NCI-H524 (cell line): Measurements from ENCODE around the gene FOXP4.

Experiments
- DNase-seq, 2 experiments: peaks; one replicate each; lab custom pipeline; 2025; lab: John Stamatoyannopoulos, UW

The FOXP4 gene, protein sequence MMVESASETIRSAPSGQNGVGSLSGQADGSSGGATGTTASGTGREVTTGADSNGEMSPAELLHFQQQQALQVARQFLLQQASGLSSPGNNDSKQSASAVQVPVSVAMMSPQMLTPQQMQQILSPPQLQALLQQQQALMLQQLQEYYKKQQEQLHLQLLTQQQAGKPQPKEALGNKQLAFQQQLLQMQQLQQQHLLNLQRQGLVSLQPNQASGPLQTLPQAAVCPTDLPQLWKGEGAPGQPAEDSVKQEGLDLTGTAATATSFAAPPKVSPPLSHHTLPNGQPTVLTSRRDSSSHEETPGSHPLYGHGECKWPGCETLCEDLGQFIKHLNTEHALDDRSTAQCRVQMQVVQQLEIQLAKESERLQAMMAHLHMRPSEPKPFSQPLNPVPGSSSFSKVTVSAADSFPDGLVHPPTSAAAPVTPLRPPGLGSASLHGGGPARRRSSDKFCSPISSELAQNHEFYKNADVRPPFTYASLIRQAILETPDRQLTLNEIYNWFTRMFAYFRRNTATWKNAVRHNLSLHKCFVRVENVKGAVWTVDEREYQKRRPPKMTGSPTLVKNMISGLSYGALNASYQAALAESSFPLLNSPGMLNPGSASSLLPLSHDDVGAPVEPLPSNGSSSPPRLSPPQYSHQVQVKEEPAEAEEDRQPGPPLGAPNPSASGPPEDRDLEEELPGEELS

DNA sequence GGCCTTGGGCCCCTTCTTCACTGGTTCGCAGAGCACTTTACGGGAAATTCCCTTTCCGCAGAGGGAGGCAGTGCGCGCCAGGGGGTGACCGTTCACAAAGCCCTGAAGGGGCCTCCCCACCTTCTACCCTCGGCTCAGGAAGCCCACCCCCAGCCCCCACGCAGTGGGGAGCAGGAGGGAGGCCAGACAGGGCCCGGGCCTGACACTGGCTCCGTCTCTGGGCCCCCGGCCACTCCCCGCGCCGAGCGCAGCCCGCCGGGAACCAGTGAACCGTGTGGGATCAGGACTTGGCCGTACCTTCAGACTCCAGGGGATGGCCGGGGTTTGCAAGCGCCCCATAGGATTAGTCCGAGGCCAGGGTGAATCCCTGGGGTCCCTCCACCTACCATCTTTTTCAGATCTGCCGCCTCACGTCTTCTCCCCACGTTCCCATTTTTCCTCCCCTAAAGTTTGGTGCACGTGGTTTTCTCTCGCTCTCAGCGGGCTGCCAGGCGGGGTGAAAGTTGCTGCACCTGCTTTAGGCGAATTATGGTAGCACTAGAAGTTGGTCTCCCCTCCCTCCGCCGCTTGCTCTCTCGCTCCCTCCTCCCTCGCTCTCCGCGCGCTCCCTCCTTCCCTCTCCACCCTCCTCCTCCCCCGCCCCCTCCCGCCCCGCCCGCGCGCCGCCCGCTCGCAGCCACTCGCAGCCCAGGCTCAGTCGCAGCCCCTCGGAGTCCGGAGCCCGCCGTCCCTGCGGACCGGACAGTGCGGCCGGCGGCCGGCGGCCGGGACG lies at the start of gene FOXP4:
Gene FOXP4 (plus strand): TSS at position 679 of the 772 bp plus-strand sequence. CDS start 19,380 bp downstream, outside the sequence.
- peak; percentile 90 to 94 for DNase-seq

DNA sequence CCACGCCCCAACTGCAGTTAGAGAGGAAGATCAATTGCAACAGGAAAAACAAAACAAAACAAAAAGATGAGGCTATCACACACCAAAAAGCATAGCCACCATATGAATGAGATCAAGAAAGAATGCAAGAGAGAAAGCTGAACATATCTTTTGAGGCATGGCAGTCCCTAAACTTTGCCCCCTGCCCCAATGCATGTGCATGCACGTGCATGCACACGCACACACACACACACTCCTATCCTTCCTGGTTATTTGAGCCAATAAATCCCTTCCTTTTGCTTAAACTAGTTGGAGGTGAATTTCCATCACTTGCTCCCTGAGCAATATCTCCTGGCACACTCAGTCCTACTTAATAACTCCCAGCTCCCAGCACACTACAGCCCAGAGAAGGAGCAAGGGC lies 48.6 kb upstream of the FOXP4 start:
- DNase-seq = no peak

DNA sequence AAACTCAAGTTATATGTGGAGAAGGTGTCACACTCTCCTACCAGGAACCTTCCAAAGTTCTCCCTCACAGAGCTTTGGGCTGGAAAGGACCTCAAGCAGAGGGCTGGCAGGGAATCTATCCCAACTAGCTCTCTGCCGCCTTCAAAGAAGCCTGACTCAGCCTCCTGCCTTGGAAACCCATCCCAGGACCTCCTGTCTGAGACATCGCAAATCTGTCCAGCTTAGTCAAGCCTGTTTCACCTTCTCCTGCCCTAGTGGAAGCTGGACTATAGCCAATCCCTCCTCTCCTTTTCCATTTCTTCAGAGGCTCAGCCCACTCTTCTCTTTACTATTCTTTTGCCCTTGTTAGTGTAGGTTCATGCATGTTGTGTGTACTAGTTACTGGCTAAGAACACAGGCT lies 48.2 kb upstream of the FOXP4 start:
- no peak for DNase-seq

DNA sequence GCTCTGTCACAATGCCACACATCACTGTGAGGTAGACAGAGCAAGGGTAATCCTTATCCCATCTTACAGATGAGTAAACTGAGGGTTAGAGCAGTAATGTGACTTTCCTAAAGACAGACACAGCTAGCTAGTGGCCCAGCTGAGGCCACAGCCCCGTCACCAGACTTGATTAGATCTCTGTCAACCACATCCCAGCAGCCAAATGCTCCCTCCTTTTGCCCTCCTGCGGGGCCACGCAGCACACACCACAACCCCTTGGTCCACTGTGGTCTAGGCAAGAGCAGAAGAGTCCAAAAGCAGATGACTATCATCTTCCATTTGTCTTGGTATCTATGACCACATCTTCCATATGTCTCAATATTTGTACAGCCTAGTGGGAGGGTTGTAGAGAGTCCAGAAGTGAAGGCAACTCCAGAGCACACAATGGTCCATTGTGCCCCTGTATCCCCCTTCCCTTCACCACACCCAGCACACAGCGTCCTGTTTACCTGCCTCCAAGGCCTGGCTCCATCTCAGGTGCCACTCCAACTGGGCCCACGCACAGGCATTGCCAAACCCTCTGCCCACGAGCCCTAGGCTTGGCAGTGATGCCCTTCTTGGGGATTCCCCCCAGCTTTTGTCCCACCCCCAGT lies 47.1 kb upstream of the FOXP4 start:
- DNase-seq = no peak

DNA sequence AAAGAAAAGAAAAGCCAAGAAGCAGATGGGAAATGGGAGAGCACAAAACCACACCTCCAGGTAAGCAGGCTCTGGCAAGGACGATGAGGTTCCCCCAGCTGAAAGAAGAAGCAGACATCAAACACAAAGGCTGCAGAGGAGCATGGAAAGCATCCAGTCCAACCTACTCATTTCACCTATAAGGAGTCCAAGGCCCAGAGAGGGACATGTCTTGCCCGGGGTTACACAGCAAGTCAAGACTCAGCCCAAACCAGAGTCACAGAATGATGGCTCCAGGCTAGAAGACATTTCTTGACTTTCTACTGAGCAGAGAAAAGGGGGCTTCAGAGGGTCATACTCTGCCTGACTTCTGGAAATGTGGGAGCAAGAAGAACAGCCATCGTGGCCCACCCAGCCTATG lies 45.6 kb upstream of the FOXP4 start:
- no peak for DNase-seq

DNA sequence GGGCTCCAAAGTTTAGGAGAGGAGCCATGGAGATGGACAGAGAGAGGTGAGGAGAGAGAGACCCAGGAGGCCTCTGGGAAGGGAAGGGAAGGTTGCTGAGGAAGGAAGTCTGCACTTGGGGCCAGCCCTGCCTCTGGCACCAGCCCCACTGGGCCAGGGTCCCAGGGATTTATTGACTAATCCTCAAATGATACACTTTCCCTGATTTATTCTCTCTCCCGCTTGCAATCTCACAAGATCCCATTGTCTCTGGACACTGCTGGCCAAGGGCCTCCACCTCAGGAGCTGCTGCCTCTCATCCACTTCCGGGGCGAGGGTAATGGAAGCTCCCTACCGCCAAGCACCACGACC lies 43.6 kb upstream of the FOXP4 start:
- no peak for DNase-seq

DNA sequence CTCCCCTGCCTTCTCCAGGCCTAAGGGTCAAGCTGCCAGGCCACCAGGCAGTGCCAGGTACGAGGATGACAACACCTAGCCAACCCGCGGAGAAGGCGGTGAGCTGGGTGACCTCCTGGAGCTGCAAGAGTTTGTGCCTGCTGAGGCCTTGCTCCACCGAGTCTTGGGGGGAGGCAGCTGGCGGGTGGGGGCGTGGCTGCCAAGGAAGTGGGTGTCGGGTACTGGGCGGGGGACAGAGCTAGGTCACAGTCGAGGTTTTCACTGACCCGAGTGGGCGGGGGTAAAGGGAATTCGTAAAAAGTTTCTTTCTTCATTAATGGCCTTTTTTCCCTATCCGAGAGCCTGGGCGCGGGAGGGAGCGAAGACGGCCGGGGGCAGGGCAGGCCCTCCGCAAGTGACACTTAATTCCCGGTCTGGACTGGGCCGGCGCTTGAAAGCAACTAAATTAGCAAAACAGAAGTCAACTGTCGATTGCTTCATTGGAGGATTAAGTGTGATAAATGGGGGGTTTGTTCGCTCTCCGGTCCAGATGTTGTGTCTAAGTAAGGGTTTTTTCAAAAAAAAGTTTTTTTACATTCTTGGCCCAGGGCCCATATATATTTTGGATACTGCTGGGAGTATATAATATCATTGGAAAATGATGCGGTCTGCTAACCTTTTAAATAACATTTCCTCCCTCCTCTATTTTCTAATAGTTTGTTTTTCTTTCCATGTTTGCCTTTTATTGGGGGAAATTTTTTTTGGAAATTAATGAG lies 43.1 kb upstream of the FOXP4 start:
- no peak for DNase-seq

DNA sequence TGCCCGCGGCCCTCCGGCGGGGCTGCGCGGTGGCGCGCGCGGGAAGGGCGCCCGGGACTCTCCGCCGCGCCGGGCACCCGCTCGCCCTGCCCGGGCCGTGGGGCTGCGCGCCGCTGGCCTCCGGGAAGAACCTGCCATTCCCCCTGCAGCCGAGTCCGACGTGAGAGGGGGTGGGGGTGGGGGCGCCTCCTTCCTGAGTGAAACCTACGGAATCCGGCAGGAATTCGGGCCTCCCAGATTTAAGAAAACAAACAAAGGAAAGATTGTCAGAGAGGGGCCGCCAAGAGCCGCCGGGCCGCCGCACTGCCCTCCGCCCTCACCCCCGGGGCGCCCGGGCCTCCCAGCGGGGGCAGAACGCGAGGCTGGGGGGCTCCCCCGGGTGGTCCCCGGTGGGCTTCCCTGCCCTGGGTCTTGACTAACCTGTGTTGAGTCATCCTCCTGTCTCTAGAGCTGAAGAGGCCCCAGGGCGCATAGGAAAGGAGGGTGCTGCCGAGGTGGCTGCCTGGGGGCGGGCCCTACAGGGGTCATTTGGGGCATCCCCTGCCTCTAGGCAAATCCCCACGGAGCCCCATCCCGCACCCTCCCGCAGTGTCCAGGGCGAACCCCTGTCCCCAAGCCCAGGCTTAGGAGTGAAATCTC lies 42.2 kb upstream of the FOXP4 start:
- DNase-seq = no peak

DNA sequence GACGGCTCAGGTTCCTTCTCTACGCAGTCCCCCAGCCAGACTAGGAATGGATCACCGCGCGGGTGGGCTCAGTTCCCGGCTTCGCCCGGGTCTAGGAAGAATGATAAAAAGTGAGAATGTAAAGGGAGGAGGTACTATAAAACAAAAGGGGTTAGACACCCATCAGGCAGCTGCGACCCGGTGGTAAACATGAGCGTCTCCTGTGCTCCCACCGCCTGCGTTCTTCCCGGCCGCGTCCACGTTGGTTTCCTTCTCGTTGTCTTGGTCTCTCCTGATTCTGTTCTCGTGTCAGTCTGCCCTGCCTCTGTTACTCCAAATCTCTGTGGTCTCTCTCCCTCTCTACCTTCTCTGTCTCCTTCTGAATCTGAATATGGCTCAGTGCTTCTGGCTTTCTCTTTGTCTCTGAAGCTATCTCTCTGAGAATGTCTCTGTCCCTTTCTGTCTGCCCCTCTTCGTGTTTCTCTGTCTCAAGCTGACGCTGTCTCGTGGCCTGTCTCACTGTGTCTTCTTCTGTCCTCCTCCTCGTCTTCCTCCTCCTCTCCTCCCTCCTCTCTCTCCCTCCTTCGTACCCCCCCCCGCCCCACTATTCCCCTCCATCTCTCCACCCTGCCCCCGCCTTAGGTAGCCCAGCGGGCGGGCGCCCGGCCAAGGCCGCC lies 41.6 kb upstream of the FOXP4 start:
- peak in 1 of 2 experiments; percentile 30 for DNase-seq

DNA sequence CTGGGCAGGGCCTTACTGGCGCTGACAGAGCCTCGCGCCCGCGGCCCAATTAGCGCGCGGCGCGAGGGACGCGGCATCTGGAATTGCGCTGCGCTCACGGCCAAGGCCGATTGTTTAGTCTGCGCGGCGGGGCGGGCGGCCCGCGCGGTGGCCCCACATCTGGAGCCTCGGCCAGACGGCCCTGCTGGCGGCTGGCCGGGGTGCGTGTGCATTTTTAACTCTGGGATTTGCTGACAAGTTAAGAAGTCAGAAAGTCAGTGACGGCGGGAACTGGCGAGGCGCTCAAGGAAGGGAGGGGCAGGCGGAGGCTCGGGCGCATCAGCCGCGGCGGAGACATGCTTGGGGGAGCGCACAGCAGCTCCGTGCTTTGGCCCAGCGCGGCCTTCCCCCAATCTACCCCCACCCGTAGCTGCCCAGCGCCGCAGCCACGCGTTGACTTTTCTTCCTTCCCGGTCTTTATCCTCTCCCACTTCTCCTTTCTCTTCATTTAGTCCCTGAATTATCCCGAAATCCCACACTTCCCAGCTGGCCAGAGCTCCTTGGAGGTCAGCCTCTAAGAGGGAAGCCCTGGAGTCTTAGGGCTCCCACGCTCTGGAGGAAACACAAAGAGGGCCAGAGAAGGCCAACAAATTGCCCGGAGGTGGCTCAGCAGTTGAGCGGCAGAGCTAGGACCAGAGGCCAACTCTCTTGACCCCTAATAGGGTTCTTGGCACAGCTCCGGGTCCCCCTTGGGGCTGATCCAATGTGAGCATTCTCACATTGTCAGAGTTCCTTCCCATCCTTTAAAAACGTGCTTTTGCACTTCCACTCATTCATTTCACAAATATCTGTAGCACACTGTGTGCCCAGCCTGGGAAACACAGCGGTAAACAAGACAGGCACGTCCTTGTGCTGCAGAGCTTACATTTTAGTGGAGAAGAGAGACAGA lies 40.8 kb upstream of the FOXP4 start:
- DNase-seq = peak in 1 of 2 experiments; percentile 71

DNA sequence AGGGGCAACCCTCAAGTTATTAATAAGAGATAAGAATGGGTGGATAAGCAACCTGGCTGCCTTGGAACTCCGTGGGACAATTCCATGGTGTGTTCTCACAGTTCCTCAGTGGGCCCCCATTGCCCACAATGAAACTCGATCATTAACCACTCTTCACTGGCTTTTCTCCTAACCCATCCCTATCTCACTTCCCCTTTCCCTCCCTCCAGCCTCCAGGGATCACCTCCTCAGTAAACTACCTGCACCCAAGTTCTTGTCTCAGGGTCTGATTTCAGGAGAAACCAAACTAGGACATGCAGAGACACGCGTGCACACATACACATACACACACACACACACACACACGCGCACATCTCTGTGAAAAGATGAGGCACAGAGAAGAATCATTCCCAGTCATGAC lies 37.7 kb upstream of the FOXP4 start:
- DNase-seq = no peak

DNA sequence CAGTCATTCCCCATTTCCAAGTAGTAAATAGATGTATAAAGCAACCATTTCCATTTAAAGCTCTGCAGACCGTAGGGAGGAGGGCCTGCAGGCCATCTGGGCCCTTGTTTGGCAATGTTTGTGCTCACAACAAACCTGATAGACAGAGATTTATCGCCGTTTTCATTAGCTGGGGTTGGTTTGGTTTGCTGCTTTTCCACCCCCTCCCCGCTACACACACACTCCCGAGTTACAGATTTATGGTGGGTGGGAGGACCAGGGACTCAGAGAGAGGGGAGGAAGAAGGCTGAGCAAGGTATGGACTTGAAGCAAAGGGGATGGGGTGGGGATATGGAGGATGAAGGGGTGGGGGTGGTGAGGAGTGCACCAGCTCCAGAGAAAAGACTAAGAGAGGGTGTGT lies 36.6 kb upstream of the FOXP4 start:
- DNase-seq = no peak

DNA sequence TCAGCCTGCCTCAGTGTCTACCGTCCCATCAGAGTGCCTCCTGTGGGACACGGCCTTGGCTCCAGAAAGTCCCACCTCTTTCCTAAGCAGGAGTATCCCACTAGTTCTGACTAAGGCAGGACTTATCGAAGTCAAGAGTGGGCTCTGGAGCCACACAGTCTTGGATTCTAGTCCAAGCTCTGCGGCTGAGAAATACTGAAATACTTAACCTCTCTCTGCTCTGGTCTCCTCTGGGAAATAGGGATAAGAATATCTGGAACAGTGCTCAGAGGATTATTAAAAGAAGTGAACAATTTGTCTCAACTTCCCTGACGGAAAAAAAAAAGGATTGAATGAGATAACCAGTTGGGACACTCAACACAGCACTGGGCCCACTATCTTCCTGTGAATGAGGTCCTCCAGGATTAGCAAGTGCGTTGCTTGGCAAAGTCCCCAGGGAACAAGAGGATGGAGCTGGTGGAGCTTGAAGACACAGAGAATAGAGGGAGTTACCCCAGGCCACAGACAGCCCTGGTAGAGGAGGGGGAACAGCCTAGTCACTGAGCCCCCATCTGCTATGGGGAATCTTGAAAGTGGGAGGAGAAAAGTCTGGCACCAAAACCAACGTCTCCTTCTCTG lies 34.6 kb upstream of the FOXP4 start:
- DNase-seq = no peak

DNA sequence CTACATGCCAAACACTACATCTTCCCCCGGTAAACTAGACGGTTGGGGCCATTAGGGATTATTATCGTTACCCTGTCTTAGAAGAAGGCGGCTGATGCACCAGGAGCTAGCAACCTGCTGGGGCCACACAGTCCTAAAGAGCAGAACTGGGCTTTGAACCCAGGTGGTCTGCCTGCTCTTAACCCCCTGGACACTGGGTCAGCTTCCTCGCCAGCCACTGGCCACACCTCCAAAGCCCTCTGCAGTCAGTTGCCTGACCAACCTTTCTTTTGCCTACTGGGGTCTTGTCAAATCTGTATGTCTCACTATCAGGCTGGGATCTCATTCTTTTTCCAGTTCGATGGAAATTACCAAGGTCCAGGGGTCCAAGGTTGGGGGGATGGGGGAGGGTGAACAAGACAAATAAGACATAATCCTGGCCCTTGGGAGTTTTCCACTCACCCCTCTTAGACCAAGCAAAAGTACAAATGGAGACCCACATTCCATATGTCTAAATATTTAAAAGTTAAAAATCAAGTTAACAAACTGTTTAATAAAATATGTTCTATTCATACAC lies 34.0 kb upstream of the FOXP4 start:
- no peak for DNase-seq

DNA sequence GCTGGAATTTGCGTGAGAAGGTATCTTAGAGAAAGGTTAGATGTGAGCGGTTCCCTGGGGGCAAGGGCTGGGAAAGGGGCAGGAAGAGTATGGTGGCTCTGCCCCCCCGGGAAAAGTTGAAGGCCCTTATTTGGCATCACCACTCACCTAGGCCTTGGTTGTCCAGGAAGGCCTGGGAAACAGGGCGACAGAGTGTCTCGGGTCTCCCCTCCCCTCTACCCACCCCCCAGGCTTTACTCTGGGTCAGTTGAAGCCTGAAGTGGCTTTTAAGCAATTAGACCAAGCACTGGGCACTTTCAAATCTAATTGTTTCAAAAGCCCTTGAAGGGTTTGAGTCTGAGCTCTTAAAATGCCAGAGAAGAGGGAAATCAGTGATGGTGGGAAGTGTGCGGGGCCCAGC lies 30.2 kb upstream of the FOXP4 start:
- DNase-seq = no peak

DNA sequence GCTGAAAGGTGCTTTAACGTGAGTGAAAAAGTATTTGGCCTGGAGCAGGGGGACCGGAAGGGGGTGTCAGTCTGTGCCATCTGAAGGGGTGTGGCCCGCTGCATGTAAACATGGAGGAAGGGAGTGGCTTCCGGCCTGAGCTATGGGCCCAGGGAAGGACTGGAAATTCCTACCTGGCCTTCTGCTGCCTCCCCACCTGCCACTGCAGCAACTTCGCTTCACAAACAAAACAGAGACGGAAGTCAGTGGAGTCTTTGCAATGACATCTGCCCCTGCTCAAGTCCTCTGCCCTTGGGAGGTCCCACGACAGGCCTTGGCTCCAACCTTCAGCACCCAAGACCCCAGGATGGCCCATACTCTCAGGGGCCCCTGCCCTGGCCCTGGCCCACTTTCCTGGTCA lies 28.1 kb upstream of the FOXP4 start:
- no peak for DNase-seq

DNA sequence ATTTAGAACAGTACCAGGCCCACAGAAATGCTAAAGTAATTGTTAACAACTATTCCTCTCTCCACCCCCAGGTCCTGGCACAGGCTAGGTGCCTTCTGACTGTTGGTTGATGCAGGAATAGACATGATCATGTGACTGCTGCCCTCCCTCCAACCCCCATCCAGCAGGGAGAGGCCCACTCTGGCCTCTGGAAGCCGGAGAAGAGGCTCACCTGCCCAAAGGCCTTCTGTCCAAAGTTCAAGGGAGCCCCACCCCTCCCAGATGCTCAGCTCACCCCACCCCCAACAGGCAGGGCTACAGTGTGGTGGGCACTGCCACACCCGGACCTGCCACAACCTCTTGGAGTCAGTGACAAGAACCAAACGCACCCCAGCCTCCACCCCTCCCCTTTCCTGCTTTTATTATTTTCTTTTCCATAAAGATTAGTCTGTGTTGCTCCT lies 26.9 kb upstream of the FOXP4 start:
- no peak for DNase-seq
